HG03097 (cell line): Measurements from ENCODE around the gene TICAM1.
"Not testable (repeated sequence)": the region's sequence is repeated elsewhere in the genome, so short reads cannot be mapped to it uniquely, and the experiment has no call there.

Experiments used
- ATAC-seq: cut with Tn5 transposase; IDR thresholded peaks from one replicate; pipeline ENCODE4 v1.9.1; 2021; ENCODE audit not compliant: unreplicated experiment, low FRiP score

Gene TICAM1

GRCh38 chr19:4831304-4831978 is at the start of gene TICAM1:
Gene TICAM1 (minus strand): TSS chr19:4831712. CDS start chr19:4818377, 13,335 bp downstream.
- ATAC-seq, result peak; percentile 51

DNA sequence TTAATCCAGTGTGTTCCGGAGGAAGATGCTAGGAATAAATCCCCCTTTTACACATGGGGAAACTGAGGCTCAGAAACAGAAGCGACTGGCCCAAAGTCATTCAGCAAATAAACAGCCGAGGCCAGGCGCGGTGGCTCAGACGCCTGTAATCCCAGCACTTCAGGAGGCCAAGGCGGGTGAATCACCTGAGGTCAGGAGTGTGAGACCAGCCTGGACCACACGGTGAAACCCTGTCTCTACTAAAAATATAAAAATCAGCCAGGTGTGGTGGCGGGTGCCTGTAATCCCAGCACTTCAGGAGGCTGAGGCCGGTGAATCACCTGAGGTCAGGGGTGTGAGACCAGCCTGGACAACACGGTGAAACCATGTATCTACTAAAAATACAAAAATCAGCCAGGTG is 47.5 kb upstream of the TICAM1 start:
- ATAC-seq, result no peak

- no peak for ATAC-seq
These were observed 47.0 kb upstream of the TICAM1 start for GRCh38 chr19:4878491-4878968.

GRCh38 chr19:4877753-4878490 is 46.4 kb upstream of the TICAM1 start:
- ATAC-seq, result no peak

- no peak for ATAC-seq
These were observed 42.4 kb upstream of the TICAM1 start for GRCh38 chr19:4873930-4874329.

- no peak for ATAC-seq
These were observed 40.2 kb upstream of the TICAM1 start for GRCh38 chr19:4871711-4872110.

GRCh38 chr19:4870025-4870700 is 38.7 kb upstream of the TICAM1 start:
- ATAC-seq, result no peak

DNA sequence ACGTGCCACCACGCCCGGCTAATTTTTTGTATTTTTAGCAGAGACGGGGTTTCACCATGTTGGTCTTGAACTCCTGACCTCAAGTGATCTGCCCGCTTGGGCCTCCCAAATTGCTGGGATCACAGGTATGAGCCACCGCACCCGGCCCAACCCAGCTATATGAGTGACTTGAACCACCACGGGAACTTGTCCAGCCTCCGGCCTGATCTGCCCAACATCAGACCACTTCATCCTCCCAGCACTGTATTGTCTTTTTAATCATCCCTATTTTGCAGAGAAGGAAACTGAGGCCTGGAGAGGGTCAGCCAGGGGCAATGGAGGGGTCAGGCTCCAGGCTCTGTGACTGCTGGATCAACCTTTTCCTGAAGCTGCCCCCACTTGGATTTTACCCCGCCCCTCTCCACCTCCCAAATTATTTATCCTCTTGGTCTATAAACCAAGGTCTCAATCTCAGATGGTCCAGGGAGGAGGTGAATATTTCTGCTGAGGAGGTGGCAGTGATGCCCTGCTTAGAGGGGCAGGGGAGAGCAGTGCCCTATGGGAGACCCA is 36.8 kb upstream of the TICAM1 start:
- ATAC-seq, result no peak

DNA sequence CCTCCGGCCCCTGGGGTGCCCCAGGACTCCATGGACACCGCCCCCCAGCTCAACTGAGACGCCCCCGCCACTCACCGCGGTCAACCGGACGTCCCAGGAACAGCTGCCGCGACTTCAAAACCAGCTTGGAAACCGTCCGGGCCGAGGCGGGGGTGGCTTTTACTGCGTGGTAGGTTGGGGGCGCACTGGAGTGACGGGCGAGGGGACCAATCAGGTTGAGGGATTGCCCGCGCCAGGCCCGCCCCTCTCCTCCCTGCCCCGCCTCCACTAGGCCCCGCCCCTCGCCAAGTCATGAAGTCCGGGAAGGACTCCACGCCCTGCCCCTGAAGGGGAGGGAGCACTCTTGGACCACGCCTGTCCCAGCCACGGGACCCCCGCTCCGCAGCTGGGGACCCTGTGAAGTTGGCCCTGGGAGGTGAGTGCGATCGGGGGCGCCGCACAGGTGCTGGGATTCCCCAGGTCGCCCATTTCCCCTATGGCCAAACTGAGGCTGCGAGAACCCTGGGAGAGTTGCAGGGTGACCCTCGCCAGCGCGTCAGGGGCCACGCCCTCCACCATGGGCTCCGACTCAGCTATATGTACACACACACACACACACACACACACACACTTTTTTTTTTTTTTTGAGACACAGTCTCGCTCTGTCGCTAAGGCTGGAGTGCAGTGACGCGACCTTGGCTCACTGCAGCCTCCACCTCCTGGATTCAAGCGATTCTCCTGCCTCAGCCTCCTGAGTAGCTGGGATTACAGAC is 36.2 kb upstream of the TICAM1 start, which contains the start of gene PLIN3:
Gene PLIN3 (minus strand): TSS at position 134 of the 752 bp plus-strand sequence. CDS start 6,273 bp downstream, outside the sequence.
- peak; percentile 67 for ATAC-seq

DNA sequence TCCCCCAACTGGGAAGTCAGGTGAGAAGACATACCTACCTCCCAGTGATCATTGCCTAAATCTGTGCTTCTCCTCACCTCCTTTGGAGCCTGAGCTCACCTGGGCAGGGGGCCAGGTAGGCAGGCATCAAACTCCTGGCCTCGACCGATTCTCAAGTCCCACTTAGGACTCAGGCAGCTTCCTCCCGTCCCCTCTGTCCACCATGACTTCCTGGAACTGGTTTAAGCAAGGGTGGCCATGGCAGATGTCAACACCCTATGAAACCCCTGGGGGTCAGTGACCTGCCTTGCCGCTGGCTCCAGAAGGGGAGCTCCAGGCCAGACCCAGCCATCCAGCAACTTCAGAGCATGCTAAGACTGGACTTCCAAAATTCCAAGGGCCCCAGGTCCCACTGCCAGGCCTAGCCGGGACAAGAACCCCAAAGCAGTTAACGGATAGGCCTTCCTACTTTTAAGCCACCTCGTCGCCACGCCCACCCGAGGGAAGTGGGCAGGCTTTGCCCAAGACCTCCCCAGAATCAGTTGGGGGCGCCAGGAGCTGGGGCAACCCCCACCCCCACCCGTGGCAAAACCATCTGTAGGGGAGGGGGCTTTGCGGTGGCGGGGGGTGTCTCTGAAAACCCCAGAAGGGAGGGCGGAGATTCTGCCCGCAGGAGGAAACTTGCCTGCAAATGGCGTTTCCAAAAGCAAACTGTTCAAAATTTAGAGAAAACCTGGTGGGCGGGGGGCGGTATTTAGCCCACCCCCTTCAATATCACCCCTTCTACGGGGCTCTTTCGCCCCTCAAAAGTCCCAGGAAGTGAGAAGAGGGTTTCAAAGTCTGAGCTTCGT is 35.3 kb upstream of the TICAM1 start:
- ATAC-seq, result peak; percentile 9

GRCh38 chr19:4861147-4861546 is 29.6 kb upstream of the TICAM1 start:
- no peak for ATAC-seq

DNA sequence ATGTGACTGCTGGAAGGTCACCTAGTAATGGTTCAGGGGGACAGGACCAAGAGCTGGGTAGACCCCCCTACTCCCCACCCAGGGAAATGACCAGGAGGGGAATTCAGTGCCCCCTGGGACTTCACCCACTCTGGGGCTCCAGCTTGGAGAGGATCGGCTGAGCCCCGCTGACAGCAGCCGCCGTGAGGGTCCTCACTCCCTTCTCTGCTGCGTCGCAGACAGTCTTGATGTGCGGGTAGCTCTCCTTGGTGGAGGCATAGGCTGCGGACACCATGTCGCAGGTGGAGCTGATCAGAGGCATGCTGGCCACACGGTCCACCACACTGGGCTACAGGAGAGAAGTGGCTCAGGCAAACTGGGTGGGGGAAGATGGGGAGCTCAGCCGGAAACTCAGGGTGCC is 28.2 kb upstream of the TICAM1 start:
- no peak for ATAC-seq

- ATAC-seq, result not testable (repeated sequence)
These were observed 25.0 kb upstream of the TICAM1 start for GRCh38 chr19:4856468-4856867.

- ATAC-seq, result not testable (repeated sequence)
These were observed 22.0 kb upstream of the TICAM1 start for GRCh38 chr19:4853506-4853905.

- ATAC-seq, result no peak
These were observed 21.0 kb upstream of the TICAM1 start for GRCh38 chr19:4852484-4852883.

- ATAC-seq, result no peak
These were observed 20.2 kb upstream of the TICAM1 start for GRCh38 chr19:4851551-4852290.

GRCh38 chr19:4849019-4849418 is 17.5 kb upstream of the TICAM1 start:
- no peak for ATAC-seq

- ATAC-seq, result no peak
These were observed 15.9 kb upstream of the TICAM1 start for GRCh38 chr19:4847190-4847973.
